A549 (cell line): ENCODE data around the gene GINM1.

ENCODE experiments used
- CEBPB ChIP-seq, 2 experiments: fragments of >200 bp in 1 of 2; sonication (Bioruptor Twin) in 1 of 2; formaldehyde crosslinking in 1 of 2; IDR thresholded peaks; 2 replicates each; pipeline ENCODE4 v1.6.1; 2012 to 2016
- CTCF ChIP-seq: fragments of >200 bp; sonication (Bioruptor Twin); formaldehyde crosslinking; IDR thresholded peaks from 3 replicates; pipeline ENCODE4 v1.5.1; 2016
- EP300 ChIP-seq, 2 experiments: fragments of >200 bp; sonication (Bioruptor Twin); formaldehyde crosslinking; IDR thresholded peaks; 2 replicates in 1 of 2; 3 replicates in 1 of 2; pipeline ENCODE4 v1.6.1; 2016 to 2017
- NR3C1 ChIP-seq: fragments of >200 bp; sonication (Bioruptor Twin); formaldehyde crosslinking; IDR thresholded peaks from 3 replicates; pipeline ENCODE4 v1.6.1; 2017
- PBX3 ChIP-seq: IDR thresholded peaks from 2 replicates; pipeline ENCODE4 v1.6.1; 2012
- POLR2A ChIP-seq: IDR thresholded peaks from 2 replicates; pipeline ENCODE4 v1.6.1; 2012; ENCODE audit warnings: mild to moderate bottlenecking, low read length
- RAD21 ChIP-seq, 2 experiments: fragments of >200 bp in 1 of 2; sonication (Bioruptor Twin) in 1 of 2; formaldehyde crosslinking in 1 of 2; IDR thresholded peaks in 1 of 2; conservative IDR thresholded peaks in 1 of 2; 2 replicates in 1 of 2; 3 replicates in 1 of 2; pipeline ENCODE4 v1.6.1; 2012 to 2018; ENCODE audit warnings: inconsistent platforms in 1 of 2
- REST ChIP-seq: fragments of 200-600 bp; sonication (generic); IDR thresholded peaks from 2 replicates; pipeline ENCODE4 v1.6.1; 2016; ENCODE audit warnings: antibody characterized with exemption, mild to moderate bottlenecking, moderate library complexity
- RFX5 ChIP-seq: fragments of 450-650 bp; IDR thresholded peaks from 2 replicates; pipeline ENCODE4 v1.7.1; 2014; ENCODE audit warnings: antibody characterized with exemption, mild to moderate bottlenecking, moderate library complexity
- SMC3 ChIP-seq: fragments of >200 bp; sonication (Bioruptor Twin); formaldehyde crosslinking; IDR thresholded peaks from 3 replicates; pipeline ENCODE4 v1.6.1; 2018; ENCODE audit warnings: inconsistent platforms

GRCh38 chr6:149563928-149564325 lies 2.2 kb upstream of the GINM1 start:
- no peak for TF ChIP-seq POLR2A
- no peak for TF ChIP-seq PBX3
- TF ChIP-seq RAD21 (conservative IDR thresholded peaks at IDR 0.05 in 1 of 2, IDR thresholded peaks at IDR 0.05 in 1 of 2) = no peak
- no peak for TF ChIP-seq CTCF
- TF ChIP-seq SMC3 = no peak
- TF ChIP-seq RFX5 = no peak
- no peak for TF ChIP-seq EP300 (IDR thresholded peaks at IDR 0.05)
- TF ChIP-seq CEBPB (IDR thresholded peaks at IDR 0.05) = no peak
- no peak for TF ChIP-seq REST
- no peak for TF ChIP-seq NR3C1
